GM19463 (cell line): ENCODE measurements around the gene SHKBP1.

ENCODE experiments used
- ATAC-seq: cut with Tn5 transposase; IDR thresholded peaks from one replicate; pipeline ENCODE4 v1.9.1; 2021; ENCODE audit warnings: mild to moderate bottlenecking, moderate library complexity; ENCODE audit not compliant: unreplicated experiment

The SHKBP1 gene

DNA sequence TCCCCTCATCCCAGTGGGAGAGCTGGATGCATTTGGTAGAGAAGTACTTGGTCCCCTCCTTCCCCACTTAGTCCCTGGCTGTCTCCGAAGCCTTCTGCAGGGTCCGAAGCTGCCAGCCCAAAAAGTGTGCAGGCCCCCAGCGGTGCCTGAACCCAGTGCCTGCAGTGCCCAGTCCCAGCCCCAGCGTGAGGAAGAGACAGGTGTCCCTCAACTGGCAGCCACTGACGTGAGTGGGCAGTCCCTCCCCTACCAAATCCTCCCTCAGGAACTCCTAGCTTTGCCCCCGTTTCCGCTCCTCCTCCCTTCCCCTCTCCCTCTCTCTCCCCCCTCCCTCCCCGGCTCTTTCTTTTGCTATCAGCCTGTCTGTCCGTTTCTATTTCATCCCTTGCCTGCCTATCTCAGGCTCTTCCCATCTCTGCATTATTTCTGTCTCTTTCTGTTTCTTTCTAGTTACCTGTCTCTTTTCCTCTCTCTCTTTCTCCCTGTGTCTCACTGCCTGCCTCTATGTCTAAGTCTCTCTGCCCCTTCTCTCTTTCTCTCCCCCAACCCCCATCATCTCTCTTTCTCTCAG, 22.7 kb downstream of the SHKBP1 start:
- ATAC-seq, result no peak

DNA sequence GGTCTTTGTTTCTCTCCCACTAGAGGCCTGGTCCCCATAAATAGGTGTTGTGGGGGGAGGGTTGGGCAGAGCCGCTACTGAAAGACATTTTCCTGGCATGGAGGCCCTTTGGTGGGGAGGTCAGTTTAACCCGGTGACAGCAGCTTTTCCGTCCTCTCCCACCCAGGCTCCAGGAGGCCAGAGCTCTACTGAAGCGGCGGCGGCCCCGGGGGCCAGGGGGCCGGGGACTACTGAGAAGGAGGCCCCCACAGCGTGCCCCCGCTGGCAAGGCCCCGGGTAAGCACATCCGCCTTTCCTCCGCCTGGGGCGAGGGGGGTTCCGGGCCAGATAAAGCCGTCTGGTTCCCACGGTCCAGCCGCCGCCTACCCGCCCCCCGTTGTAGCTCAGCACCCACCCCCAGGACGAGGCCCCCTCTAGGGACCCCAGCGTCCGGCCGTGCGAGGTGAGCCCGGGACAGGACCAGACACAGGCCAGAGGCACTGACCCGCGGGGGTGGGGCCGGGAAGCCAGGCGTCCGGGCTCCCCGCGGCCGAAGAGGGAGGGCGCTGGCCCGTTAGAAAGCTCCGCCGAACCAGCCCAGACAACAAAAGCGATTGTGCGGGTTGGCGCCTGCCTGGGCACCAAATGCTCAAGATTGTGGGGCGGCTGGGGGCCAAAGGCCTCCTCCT, 23.4 kb downstream of the SHKBP1 start:
- ATAC-seq, result no peak

DNA sequence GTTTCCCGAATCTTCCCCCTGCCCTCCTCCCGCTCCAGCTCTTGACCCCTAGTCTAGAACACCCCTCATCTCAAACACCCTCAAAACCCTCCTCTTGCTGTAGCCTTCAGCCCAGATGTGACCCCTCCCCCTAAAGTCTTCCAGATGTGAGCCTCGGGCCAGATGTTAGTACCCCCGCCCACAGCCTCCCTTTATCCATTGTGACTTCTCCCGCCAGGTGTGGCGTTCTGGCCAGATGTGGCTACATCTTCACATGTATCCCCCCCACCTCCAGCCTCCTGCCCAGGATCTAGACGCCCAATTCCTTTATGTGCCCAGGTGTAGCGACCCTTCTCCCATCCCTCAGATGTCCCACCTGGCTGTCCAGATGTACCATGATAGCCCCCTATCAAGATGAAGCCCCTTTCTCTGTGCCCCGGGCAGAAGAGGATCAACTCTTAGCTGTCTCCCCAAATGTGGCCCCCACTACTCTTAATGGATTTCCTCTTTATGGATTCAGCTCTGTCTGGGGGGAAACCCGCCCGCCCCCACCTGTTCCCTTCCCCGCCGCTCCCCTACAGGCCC, 24.0 kb downstream of the SHKBP1 start:
- no peak for ATAC-seq

DNA sequence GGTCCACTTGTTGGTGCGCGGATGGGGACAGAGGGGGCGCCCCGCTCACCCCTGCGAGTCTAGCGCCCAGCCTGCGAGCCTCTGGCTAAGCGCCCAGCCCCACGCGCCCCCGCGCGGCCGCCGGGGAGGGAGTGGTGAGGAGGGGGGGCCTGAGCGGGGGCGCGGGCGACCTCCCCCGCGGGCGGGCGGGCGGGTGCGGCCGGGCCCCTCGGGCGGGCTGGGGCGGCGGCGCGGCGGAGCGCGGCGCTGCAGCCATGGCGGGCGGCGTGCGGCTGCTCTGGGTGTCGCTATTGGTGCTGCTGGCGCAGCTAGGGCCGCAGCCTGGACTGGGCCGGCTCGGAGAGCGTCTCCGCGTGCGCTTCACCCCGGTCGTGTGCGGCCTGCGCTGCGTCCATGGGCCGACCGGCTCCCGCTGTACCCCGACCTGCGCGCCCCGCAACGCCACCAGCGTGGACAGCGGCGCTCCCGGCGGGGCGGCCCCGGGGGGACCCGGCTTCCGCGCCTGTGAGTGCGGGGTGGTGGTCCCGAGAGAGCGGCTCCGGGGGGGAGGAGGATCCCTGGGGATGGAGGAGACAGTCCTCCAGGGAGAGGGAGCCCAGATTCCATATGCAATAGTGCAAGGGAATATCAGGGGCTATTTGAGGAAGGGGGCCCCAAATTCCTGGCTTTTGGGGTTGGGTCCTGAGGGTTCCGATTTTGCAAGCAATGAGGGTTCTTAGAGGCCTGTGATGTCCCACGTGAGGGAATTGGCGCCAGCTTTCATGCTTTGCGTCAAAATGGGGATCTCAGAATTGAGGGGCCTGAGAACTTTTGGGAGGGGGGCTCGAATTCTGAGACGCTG, 24.7 kb downstream of the SHKBP1 start, which contains the start of gene LTBP4:
TSS of gene LTBP4 (plus strand) at position 236 of the 841 bp plus-strand sequence. CDS start at position 255, 19 bp downstream.
- no peak for ATAC-seq

DNA sequence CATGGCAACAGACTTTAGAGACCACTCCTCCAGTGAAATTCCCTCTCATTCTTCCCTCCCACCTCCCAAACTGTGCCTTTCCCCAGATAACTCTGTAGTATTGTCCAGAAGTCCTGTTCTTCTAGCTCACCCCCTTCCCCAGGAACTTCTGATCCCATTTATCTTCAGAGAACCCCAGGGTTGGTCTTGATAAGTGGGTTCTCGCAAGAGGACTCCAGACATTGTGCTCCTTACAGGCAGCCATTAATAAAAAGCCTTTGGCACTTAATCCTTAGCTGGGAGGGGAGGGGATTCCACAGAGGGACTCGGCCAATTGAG, 26.4 kb downstream of the SHKBP1 start:
- no peak for ATAC-seq

DNA sequence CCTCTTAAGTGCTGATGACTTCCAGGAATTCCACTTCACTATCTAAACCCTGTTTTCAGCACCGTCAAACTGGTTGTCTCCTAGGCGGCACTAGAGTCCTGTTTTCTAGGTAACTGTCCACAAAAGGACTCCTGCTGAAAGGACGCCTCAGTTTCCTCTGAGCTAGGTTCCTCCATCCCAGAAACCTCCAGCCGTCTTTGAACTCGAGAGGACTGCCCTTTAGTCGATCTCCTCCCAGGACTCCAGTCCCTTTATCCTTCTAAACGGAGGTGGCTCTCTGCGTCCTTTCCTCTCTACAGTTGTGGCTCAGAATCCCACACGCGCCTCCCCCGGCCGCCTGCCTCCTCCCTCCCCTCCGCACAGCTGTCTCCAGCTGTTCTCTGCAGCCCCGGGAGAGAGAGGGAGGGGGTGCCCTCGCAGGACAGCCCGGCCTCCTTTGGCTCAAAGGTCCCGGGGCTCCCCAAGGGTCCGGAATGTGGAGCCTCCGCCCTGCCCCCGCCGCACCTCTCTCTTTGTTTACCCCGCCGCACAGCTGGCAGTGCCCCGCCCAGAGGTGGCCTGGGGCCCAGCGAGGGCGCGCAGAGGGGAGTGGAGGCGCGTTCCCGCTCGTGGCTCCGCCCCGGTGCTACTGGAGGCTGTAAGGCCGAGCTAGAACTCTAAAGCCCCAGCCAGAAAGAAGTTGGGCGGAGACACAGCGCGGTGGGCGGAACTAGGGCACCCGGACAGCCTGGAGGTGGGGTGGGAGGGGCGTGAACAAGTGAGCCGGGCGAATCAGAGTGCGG, 26.9 kb downstream of the SHKBP1 start:
- peak; percentile 65 for ATAC-seq

DNA sequence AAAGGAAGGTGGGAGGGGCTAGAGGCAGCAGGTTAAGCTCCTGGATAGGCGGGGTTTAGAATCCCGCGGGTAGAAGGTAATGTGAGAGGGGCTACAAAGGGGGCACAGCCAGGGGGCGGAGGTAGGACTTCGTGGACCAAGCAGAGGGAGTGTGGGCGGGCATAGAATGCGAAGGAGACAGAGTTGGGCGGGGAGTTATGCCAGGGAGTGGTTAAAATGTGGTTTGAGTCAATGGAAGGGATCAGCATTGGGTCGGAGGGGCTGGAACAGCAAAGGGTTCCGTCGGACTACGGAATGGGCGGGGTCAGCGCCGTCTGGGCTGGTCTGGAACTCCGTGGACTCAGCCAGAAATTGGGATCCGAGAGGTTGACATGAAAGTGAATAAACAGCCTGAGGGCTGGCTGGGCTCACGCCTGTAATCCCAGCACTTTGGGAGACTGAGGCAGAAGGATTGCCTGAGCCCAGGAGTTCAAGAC, 27.5 kb downstream of the SHKBP1 start:
- no peak for ATAC-seq

DNA sequence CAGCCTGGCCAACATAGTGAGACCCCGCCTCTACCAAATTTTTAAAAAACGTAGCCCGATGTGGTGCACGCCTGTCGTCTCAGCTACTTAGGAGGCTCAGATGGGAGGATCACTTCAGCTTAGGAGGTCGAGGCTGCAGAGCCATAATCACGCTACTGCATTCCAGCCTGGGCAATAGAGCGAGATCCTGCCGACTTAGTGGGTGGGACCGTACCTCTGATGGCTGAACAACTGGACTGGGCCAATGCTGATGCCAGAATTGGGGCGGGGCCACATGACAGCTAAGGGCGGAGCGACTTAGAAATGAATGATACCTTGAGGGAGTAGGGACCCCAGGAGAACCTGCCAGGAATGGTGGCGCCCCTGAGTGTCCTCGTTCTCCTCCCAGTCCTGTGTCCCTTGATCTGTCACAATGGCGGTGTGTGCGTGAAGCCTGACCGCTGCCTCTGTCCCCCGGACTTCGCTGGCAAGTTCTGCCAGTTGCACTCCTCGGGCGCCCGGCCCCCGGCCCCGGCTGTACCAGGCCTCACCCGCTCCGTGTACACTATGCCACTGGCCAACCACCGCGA, 28.1 kb downstream of the SHKBP1 start:
- ATAC-seq, result no peak

DNA sequence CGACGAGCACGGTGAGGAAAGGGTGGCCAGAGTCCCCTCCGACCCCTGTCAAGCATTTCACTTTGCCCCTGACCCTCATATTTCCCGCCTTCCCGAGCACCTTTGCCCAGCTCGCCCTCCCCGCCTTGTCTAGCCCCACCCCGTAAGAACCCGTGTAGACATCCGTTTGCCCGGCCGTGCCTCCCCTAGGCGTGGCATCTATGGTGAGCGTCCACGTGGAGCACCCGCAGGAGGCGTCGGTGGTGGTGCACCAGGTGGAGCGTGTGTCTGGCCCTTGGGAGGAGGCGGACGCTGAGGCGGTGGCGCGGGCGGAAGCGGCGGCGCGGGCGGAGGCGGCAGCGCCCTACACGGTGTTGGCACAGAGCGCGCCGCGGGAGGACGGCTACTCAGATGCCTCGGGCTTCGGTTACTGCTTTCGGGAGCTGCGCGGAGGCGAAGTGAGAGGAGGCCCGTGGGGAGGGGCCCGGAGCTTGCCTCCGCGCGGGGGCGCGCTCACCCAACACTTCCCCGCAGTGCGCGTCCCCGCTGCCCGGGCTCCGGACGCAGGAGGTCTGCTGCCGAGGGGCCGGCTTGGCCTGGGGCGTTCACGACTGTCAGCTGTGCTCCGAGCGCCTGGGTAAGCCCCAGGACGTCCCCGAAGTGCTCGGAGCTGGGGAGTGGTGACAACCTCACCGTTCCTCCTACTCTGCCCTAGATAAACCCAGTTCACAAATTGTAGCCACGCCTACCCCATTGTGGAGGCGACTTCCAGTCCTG, 28.7 kb downstream of the SHKBP1 start:
- peak; percentile 30 for ATAC-seq

DNA sequence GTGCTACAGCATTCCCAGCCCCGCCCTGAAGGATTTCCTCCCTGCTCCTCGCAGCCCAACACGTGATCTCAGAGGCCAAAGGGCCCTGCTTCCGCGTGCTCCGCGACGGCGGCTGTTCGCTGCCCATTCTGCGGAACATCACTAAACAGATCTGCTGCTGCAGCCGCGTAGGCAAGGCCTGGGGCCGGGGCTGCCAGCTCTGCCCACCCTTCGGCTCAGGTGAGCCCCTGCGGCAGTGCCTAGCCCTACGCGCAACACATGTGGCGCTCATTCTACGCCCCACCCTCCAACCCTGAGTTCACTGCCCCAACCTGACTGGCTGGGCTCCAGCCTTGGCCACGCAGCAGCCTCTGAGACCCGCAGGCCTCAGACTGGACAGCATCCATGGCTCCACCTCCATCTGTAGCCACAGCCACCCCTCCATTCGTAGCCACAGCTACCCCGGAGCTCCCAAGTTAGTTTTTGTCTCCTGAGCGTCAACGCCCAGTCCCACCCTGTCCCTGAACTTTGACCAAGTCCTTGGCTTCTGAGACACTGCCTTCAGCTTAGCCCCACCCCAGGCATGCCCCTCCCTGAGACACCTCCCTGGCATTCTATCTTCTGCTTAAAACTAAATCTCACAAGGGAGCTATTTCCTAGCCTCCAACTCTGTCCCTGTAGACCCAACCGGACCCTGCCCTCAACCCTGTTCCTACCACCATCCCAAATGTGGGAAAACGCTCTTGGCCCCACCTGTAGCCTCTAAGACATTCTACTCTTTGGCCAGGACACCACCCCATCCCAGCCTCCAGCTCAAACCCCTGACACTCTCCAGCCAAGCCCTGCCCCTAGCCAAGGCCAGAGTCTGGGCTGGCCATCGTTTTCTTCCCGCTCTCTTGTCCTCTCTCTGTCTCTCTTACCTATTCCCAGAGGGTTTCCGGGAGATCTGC, 30.9 kb downstream of the SHKBP1 start:
- ATAC-seq, result no peak

DNA sequence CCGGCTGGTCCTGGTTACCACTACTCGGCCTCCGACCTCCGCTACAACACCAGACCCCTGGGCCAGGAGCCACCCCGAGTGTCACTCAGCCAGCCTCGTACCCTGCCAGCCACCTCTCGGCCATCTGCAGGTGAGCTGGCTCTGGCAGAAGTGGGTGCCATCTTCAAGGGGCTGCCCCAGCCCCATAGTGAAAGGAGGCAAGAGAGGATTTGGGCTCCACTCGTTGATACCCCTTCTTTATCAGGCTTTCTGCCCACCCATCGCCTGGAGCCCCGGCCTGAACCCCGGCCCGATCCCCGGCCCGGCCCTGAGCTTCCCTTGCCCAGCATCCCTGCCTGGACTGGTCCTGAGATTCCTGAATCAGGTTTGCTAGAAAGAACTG, 31.6 kb downstream of the SHKBP1 start:
- no peak for ATAC-seq

DNA sequence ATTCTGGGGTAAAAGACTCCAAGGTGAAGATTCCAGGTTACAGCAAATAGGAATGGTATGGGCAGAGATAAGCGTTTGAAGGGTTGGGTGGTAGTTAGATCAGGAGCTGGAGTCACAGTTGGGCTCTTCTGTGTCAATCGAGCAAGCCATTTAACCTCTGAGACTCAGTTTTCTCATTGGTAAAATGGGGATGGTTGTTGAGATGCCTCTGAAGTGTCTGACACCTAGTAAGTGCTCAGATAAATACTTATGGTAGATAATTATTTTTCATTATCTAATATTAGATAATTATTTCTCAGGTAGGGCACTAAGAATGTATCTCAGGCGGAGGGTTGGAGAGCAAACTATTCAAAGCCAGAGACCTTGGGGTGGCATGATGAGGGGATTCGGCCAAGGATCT, 32.3 kb downstream of the SHKBP1 start:
- no peak for ATAC-seq

DNA sequence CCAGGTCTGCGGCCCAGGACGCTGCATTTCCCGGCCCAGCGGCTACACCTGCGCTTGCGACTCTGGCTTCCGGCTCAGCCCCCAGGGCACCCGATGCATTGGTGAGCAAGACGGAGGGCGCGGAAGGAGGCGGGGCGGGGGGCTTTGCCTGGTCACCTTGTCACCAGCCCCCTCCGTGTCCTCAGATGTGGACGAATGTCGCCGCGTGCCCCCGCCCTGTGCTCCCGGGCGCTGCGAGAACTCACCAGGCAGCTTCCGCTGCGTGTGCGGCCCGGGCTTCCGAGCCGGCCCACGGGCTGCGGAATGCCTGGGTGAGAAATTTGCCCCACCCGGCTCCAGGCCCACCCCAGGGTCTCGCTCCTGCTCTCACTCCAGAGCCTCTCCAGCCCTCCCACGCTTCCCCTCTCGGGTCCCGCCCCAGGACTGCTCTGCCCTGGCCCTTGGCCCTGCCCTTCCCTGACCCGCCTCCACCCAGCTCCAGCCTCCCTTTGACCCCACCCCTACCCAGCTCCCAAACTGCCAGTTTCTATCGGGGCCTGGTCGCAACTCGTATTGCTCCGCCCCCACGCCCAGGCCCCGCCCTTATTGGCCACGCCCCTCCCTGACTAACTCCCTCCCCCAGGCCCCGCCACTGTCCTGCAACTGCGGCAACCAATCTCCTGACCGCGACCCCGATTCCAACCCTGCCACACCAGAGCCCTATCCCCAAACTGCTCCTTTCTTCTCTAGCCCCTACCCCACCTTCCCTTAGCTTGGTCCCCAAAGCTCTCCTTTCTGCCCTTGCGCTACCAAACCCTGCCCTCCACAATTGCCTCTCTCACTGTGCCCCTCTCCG, 33.1 kb downstream of the SHKBP1 start:
- peak; percentile 49 for ATAC-seq

DNA sequence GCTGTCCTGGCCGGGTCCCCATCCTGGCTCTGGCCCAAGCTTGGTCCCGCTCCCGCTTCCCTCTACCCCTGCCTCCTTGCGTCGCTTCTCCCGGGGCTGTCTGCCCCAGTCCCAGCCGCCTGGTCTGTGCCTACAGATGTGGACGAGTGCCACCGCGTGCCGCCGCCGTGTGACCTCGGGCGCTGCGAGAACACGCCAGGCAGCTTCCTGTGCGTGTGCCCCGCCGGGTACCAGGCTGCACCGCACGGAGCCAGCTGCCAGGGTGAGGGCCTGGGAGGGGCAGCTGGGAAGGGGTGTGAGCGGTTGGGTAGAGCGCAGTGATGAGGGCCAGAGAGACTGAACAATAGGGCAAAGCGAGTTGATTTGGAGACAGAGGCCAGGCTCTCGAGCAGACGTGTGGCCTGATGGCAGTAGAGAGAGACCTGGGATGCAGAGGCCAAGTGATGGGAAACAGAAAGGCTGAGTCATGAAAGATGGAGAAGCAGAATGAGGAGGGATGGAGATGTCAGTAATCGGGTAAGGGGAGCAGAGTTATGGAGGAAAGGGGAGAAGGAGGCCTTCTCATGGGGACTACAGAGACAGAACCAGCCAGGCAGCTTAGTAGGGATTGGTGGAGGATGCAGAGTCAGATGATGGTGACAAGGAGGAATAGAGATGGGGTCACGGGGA, 33.9 kb downstream of the SHKBP1 start:
- ATAC-seq, result no peak

DNA sequence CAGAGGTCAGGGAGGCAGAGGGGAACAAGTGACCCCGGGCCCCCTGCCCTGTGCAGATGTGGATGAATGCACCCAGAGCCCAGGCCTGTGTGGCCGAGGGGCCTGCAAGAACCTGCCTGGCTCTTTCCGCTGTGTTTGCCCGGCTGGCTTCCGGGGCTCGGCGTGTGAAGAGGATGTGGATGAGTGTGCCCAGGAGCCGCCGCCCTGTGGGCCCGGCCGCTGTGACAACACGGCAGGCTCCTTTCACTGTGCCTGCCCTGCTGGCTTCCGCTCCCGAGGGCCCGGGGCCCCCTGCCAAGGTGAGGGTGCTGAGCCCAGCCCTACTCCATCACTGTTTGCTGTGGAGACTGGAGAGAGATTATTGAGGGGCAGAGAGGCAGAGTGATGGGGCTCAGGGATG, 34.4 kb downstream of the SHKBP1 start:
- no peak for ATAC-seq

DNA sequence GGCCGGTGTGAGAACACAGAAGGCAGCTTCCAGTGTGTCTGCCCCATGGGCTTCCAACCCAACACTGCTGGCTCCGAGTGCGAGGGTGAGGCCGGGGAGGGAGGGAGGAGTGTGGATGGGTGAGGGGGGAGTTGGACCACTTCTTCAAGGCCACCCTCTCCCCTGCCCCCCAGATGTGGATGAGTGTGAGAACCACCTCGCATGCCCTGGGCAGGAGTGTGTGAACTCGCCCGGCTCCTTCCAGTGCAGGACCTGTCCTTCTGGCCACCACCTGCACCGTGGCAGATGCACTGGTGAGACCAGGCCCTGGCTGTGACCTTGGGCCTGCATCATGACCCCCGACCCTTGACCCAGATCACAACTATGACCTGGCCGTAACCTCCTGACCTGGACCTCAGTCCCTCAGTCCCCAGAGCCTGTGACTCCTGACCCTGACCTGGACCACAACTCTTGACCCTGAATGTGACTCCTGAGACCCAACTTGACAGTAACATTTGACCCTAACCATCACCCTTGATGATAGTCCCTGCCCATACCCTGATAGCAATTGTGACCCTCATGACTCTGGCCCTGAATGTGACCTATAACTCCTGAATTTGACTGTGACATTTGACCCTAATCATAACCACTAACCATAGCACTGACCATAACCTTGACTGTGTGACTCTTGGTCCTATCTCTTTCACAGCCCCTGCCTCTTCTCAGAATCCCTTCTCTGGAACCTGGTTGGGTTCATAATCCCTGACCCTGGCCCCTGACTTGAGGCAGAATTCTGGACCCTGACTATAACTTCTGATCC, 35.4 kb downstream of the SHKBP1 start:
- ATAC-seq, result no peak
